LNCaP clone FGC (cell line): Measurements from ENCODE around the gene PTPRE.
A peak's percentile ranks its signal among the peaks of the same experiment; 100 is the strongest.

Experiments
- DNase-seq: peaks from one replicate; pipeline ENCODE4 v3.0.0-alpha.2; 2011; ENCODE audit warnings: low read depth
- H3K4me3 ChIP-seq: 2 replicates; pipeline ENCODE4 v1.5.1; 2011; ENCODE audit warnings: mild to moderate bottlenecking, low read depth, low read length, control low read depth
- TF ChIP-seq, protein P1 (sequence below): IDR thresholded peaks from 2 replicates; pipeline ENCODE4 v1.5.1; 2012; ENCODE audit warnings: mild to moderate bottlenecking; ENCODE audit not compliant: control insufficient read depth, insufficient read depth; ENCODE audit errors: extremely low read depth

PTPRE gene

GRCh38 chr10:128046156-128046952 is 139.5 kb downstream of the PTPRE start:
- H3K4me3 ChIP-seq = peak overlapping the region; percentile 12; the same call in 1 of the 2 replicates
- no peak for DNase-seq
- TF ChIP-seq, protein P1, sequence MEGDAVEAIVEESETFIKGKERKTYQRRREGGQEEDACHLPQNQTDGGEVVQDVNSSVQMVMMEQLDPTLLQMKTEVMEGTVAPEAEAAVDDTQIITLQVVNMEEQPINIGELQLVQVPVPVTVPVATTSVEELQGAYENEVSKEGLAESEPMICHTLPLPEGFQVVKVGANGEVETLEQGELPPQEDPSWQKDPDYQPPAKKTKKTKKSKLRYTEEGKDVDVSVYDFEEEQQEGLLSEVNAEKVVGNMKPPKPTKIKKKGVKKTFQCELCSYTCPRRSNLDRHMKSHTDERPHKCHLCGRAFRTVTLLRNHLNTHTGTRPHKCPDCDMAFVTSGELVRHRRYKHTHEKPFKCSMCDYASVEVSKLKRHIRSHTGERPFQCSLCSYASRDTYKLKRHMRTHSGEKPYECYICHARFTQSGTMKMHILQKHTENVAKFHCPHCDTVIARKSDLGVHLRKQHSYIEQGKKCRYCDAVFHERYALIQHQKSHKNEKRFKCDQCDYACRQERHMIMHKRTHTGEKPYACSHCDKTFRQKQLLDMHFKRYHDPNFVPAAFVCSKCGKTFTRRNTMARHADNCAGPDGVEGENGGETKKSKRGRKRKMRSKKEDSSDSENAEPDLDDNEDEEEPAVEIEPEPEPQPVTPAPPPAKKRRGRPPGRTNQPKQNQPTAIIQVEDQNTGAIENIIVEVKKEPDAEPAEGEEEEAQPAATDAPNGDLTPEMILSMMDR = no peak

- TF ChIP-seq, protein P1 = no peak
- no peak for DNase-seq
- peak overlapping the region; percentile 12 for H3K4me3 ChIP-seq
These were observed 140.0 kb downstream of the PTPRE start for GRCh38 chr10:128046953-128047290.

DNA sequence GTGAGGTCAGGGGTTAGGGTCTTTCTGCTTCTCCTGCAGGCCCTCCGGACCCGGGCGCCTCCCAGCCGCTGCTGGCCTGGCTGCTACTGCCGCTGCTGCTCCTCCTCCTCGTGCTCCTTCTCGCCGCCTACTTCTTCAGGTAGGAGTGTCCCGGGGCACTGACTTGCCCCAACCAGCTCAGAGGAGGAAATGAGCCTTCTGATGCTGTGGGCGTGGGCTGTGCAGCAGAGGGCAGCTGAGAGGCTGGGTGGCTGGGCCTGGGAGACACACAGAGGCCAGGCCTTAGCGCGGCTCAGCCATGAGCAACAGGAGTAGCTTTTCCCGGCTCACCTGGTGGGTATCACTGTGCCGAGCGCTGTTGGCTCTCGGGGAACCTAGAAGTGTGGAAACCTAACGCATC is 140.4 kb downstream of the PTPRE start:
- peak overlapping the region; percentile 43 for H3K4me3 ChIP-seq
- TF ChIP-seq, protein P1 = 0 out of 2 replicates have a peak, but pooled peaks have one; percentile 18
- peak; percentile 77 for DNase-seq

DNA sequence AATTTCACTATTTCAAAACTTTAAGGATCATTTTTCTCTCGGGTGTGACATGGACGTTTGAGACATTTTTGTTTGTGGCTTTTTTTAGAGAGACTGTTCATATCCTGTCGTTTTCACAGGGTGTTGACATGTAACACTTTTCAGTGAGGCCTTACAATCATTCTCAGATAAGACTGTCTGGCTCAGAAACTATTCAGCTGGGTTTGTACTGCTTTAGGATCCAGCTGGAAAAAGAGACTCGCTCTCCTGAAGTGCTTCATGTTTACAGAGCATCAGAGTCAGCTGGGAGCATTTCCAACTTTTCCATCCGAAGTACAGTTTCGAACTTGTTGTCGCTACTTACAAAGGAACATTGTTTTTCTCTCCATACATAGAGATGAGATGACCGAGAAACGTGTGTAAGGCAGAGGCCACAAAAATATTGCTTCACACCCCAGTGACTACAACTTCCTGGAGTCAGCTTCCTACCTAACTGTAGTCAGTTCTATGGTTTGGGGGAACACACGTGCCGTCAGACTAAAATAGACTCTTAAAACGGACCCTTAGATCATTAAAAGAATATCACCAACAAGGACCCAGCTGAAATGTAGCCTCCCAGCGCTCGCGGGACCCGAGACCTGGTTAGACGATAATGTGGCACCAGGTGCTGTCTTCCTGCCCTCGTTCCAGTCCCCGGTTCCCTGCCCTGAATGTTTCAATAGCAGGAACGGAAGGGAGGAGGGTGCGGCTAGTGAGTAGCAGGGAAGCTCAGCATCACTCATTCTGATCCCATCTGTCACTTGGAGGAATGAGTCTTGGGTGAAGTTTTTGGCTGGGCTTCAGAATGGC is 141.3 kb downstream of the PTPRE start:
- TF ChIP-seq, protein P1 = no peak
- H3K4me3 ChIP-seq = peak overlapping the region; percentile 43
- no peak for DNase-seq

DNA sequence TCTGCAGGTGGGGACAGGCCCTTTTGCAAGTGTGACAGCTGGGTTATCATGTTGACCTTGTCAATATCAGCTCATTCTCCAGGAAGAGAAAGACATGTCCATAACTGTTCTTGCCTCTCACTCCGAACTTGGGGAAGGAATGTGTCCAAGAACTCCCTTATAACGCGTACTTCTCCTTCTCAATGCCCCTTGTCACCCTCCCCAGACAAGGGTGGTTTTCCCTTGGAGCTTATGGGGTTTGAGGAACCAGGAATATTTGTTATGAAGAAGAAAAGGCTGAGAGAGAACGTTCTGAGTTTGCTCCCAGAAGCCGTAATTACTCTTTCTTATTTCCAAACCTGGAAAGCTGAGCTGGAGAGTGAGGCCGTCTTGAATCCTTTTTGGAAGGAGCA is 141.9 kb downstream of the PTPRE start:
- TF ChIP-seq, protein P1 = no peak
- no peak overlapping the region for H3K4me3 ChIP-seq
- no peak for DNase-seq

DNA sequence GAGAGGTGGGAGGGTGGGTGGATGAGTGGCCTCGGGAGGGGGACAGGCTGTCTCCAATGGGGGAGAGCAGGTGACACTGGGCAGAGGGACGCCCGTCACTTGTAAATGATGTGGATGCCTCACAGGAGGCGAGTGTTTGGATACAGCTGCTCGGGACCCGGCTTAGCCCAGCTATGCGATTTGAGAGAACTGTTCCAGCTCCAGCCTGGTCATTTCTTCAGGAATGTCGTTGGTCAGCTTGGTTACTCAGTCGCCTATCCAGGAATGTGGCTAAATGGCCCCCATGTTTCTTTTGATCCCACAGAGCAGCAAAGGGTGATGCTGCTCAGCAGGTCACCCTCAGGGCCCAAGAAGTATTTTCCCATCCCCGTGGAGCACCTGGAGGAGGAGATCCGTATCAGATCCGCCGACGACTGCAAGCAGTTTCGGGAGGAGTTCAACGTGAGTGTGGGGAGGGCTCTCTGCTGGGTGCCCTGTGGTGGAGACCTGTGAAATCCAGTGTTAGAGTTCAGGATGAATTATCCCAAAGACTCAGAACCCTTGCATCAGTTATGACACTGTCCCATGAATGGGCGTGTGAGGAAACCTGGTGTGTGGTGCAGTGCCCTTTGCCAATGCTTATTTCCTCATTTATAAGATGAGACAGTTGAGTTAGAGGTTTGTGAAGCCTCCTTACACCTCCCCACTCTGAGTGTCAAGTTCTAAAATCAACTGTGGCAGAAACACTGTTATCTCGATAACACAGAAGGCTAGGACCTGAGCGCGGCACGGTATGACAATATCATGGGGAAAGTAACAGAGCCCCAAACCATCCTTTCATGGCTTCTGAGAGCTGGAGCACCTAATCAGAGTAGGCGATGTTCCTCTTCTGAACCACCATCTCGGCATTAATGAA is 142.6 kb downstream of the PTPRE start:
- TF ChIP-seq, protein P1 = no peak
- no peak overlapping the region for H3K4me3 ChIP-seq
- DNase-seq = no peak
